ENCODE results near the gene HEATR5B. TPM values are rescaled to one million over a fixed set of nuclear protein-coding genes. Genes with fewer than 3 reads are reported as not detected.
A peak's percentile ranks its signal among the peaks of the same experiment; 100 is the strongest.

HEATR5B gene
- total and polyA plus RNA-seq, 2 of the 4 experiments (the other 2 are of a cell fraction): 8.3 to 17.9 TPM

- WGBS, 2 experiments (ENCODE audit: extremely low coverage in 2 of 2, insufficient read length in 1 of 2): 100% methylated on average over 1 of the region's 7 CpGs; no CpG with 5 or more reads in 1 of the 2 experiments
- no peak overlapping the region for H3K4me2 ChIP-seq (ENCODE audit: low read depth, low read length)
- no peak overlapping the region for H3K4ac ChIP-seq (ENCODE audit: low read depth, low read length)
- H3K27ac ChIP-seq (ENCODE audit: insufficient read depth, low read length): no peak overlapping the region
- ChIA-PET POLR2A (ENCODE audit: unreplicated experiment) (interaction anchor here (0.5 kb wide), 1 partner anchor 12 kb away, joined by 3 read pairs; no protein-coding TSS in a partner anchor), CTCF (no interaction called here)
- H3K14ac ChIP-seq (replicated peaks; ENCODE audit: low read depth, low read length): no peak overlapping the region
- no peak overlapping the region for H2BK20ac ChIP-seq (ENCODE audit: low read depth, low read length)
- no peak overlapping the region for H3K23ac ChIP-seq (ENCODE audit: low read depth, low read length)
- H3K79me1 ChIP-seq (ENCODE audit: low read depth in 1 of 2, low read length in 2 of 2): peaks cover 47 to 48% of the 10 kb centered on the region in 2 experiments
- H3K27me3 ChIP-seq (ENCODE audit: control insufficient read depth, insufficient read depth, low read length): no peaks in the 10 kb centered on the region
- no peak overlapping the region for H4K5ac ChIP-seq (ENCODE audit: low read depth, low read length)
- H3K9me1 ChIP-seq (ENCODE audit: insufficient read depth, low read length): peaks cover 8% of the 10 kb centered on the region
- peak; percentile 79 for ATAC-seq (ENCODE audit: low read depth)
- H4K20me1 ChIP-seq (ENCODE audit: insufficient read depth, low read length): peaks cover 15% of the 10 kb centered on the region; the same call in 1 of the 2 replicates
- H4K8ac ChIP-seq (ENCODE audit: low read depth in 2 of 2, low read length in 2 of 2): no peak overlapping the region
- H3K4me3 ChIP-seq (ENCODE audit: insufficient read depth, low read depth, low read length): no peak overlapping the region
- peak; percentile 59 for DNase-seq
- BruUV-seq (replicated peaks): no TSS peak
- no peak overlapping the region for H2AFZ ChIP-seq (replicated peaks; ENCODE audit: low read length, poor library complexity)
- no peak overlapping the region for H2AK9ac ChIP-seq (replicated peaks; ENCODE audit: low read depth, low read length, poor library complexity)
- no peaks in the 10 kb centered on the region for H3K36me3 ChIP-seq (ENCODE audit: control insufficient read depth, insufficient read depth, low read length)
- no peak overlapping the region for H3K18ac ChIP-seq (ENCODE audit: low read depth, low read length)
- H2AK5ac ChIP-seq (ENCODE audit: low read depth, low read length): no peak overlapping the region
- H4K91ac ChIP-seq (ENCODE audit: insufficient read depth, low read depth, low read length): no peak overlapping the region
- peak; percentile 58; the same call in 1 of the 2 replicates for TF ChIP-seq CEBPB (IDR thresholded peaks at IDR 0.05; ENCODE audit: low read depth, low read length)
- TF ChIP-seq NFE2L2 (IDR thresholded peaks at IDR 0.05; ENCODE audit: low read depth, low read length): no peak
- peaks cover 6% of the 10 kb centered on the region for H3K4me1 ChIP-seq (ENCODE audit: control insufficient read depth, insufficient read depth, low read length)
- dilution Hi-C loops (cut with HindIII; ENCODE audit: low sequenced_read_pairs, unreplicated experiment): no loop called here
- no peak overlapping the region for H2BK120ac ChIP-seq (ENCODE audit: low read depth, low read length)
- intact Hi-C loops (cut with micrococcal nuclease): no loop called here
- in situ Hi-C loops (cut with MboI; ENCODE audit: low sequenced_read_pairs): no loop called here
- no peaks in the 10 kb centered on the region for H3K9me3 ChIP-seq (ENCODE audit: control insufficient read depth, insufficient read depth, low read length)
- no peak overlapping the region for H2BK15ac ChIP-seq (ENCODE audit: low read depth, low read length)
- no peak overlapping the region for H2BK5ac ChIP-seq (ENCODE audit: low read depth, low read length, poor library complexity, severe bottlenecking)
- H3K56ac ChIP-seq (ENCODE audit: extremely low read depth, insufficient read depth, low read length): no peak overlapping the region
- no peak overlapping the region for H3K9ac ChIP-seq (ENCODE audit: low read depth, low read length)
Measured at GRCh38 chr2:36951574-36951973, 132.6 kb downstream of the HEATR5B start.
